HUES48 (cell line): ENCODE measurements around the gene GSTT2B.
A peak's percentile ranks its signal among the peaks of the same experiment; 100 is the strongest.
"Not testable (repeated sequence)": the region's sequence is repeated elsewhere in the genome, so short reads cannot be mapped to it uniquely, and the experiment has no call there.

ENCODE experiments used
- H3K27ac ChIP-seq: one replicate; pipeline ENCODE4 v1.7.0; 2013; ENCODE audit warnings: low read depth, low read length, inconsistent platforms
- H3K27me3 ChIP-seq: 2 replicates; pipeline ENCODE4 v1.6.1; 2013; ENCODE audit warnings: mild to moderate bottlenecking, low read length; ENCODE audit not compliant: control insufficient read depth, insufficient read depth
- H3K36me3 ChIP-seq: 2 replicates; pipeline ENCODE4 v1.6.1; 2013; ENCODE audit warnings: low read length; ENCODE audit not compliant: control insufficient read depth, insufficient read depth
- H3K4me1 ChIP-seq: 2 replicates; pipeline ENCODE4 v1.6.1; 2013; ENCODE audit warnings: mild to moderate bottlenecking, low read length; ENCODE audit not compliant: control insufficient read depth, insufficient read depth
- H3K4me3 ChIP-seq: 2 replicates; pipeline ENCODE4 v1.5.1; 2013; ENCODE audit warnings: mild to moderate bottlenecking, low read depth, low read length
- H3K9ac ChIP-seq: 2 replicates; pipeline ENCODE4 v1.6.1; 2013; ENCODE audit warnings: mild to moderate bottlenecking, low read depth, low read length, moderate library complexity
- H3K9me3 ChIP-seq: 2 replicates; pipeline ENCODE4 v1.6.1; 2013; ENCODE audit warnings: low read length; ENCODE audit not compliant: control insufficient read depth, insufficient read depth

The GSTT2B gene

GRCh38 chr22:23956301-23956900 lies 4.6 kb downstream of the GSTT2B start:
- not testable (repeated sequence) for H3K36me3 ChIP-seq, H3K9me3 ChIP-seq, H3K27me3 ChIP-seq
- H3K4me1 ChIP-seq, result peaks cover 13% of the 10 kb centered on the region
- peak overlapping the region; percentile 34; the same call in 1 of the 2 replicates for H3K4me3 ChIP-seq
- H3K27ac ChIP-seq, result peak overlapping the region; percentile 94
- H3K9ac ChIP-seq, result 0 out of 2 replicates have a peak overlapping the region, but pooled peaks have one; percentile 15

GRCh38 chr22:23955886-23956285 lies 5.1 kb downstream of the GSTT2B start:
- Histone ChIP-seq H3K4me3 (peak overlapping the region; percentile 31; the same call in 1 of the 2 replicates), H3K4me1 (peaks cover 13% of the 10 kb centered on the region)

GRCh38 chr22:23954991-23955305 lies 6.0 kb downstream of the GSTT2B start:
- H3K4me3 ChIP-seq, H3K9ac ChIP-seq, H3K27me3 ChIP-seq, H3K9me3 ChIP-seq, H3K36me3 ChIP-seq: not testable (repeated sequence)
- H3K27ac ChIP-seq, result peak overlapping the region; percentile 94
- H3K4me1 ChIP-seq, result peaks cover 13% of the 10 kb centered on the region

More at GRCh38 chr22:23955886-23956285, 5.1 kb downstream of the GSTT2B start:
- not testable (repeated sequence) for H3K9me3 ChIP-seq, H3K36me3 ChIP-seq, H3K9ac ChIP-seq, H3K27me3 ChIP-seq
- H3K27ac ChIP-seq, result peak overlapping the region; percentile 94

GRCh38 chr22:23954193-23954990 lies 6.6 kb downstream of the GSTT2B start:
- Histone ChIP-seq H3K4me1 (peaks cover 13% of the 10 kb centered on the region), H3K27ac (peak overlapping the region; percentile 94)
- H3K36me3 ChIP-seq, H3K9me3 ChIP-seq, H3K4me3 ChIP-seq, H3K9ac ChIP-seq, H3K27me3 ChIP-seq: not testable (repeated sequence)

- not testable (repeated sequence) for H3K27me3 ChIP-seq, H3K36me3 ChIP-seq, H3K27ac ChIP-seq, H3K9me3 ChIP-seq, H3K4me3 ChIP-seq, H3K9ac ChIP-seq
- H3K4me1 ChIP-seq, result peaks cover 13% of the 10 kb centered on the region
Observed at GRCh38 chr22:23953485-23953884, 7.5 kb downstream of the GSTT2B start.

- not testable (repeated sequence) for H3K27me3 ChIP-seq, H3K9ac ChIP-seq, H3K36me3 ChIP-seq, H3K9me3 ChIP-seq, H3K27ac ChIP-seq, H3K4me3 ChIP-seq
- H3K4me1 ChIP-seq, result peaks cover 13% of the 10 kb centered on the region
Observed at GRCh38 chr22:23952794-23953405, 8.1 kb downstream of the GSTT2B start.

GRCh38 chr22:23951383-23951782 lies 9.6 kb downstream of the GSTT2B start:
- not testable (repeated sequence) for H3K36me3 ChIP-seq, H3K4me3 ChIP-seq, H3K9ac ChIP-seq, H3K9me3 ChIP-seq, H3K27me3 ChIP-seq, H3K27ac ChIP-seq
- H3K4me1 ChIP-seq, result peaks cover 13% of the 10 kb centered on the region

GRCh38 chr22:23949764-23950163 lies 11.2 kb downstream of the GSTT2B start:
- H3K4me1 ChIP-seq, H3K4me3 ChIP-seq, H3K27me3 ChIP-seq, H3K9ac ChIP-seq, H3K27ac ChIP-seq, H3K36me3 ChIP-seq, H3K9me3 ChIP-seq: not testable (repeated sequence)

- H3K4me1 ChIP-seq, H3K27ac ChIP-seq, H3K9me3 ChIP-seq, H3K36me3 ChIP-seq, H3K27me3 ChIP-seq, H3K4me3 ChIP-seq, H3K9ac ChIP-seq: not testable (repeated sequence)
Observed at GRCh38 chr22:23947391-23947790, 13.6 kb downstream of the GSTT2B start.

GRCh38 chr22:23940166-23940565 lies 20.8 kb downstream of the GSTT2B start:
- H3K27ac ChIP-seq, H3K4me3 ChIP-seq, H3K9ac ChIP-seq, H3K4me1 ChIP-seq, H3K27me3 ChIP-seq, H3K9me3 ChIP-seq, H3K36me3 ChIP-seq: not testable (repeated sequence)

- Histone ChIP-seq H3K4me1 (no peaks in the 10 kb centered on the region), H3K9me3 (no peaks in the 10 kb centered on the region), H3K4me3 (no peak overlapping the region), H3K27me3 (no peaks in the 10 kb centered on the region), H3K36me3 (no peaks in the 10 kb centered on the region), H3K27ac (no peak overlapping the region), H3K9ac (no peak overlapping the region)
Observed at GRCh38 chr22:23939017-23939357, 22.0 kb downstream of the GSTT2B start.
